ENCODE measurements around the gene LYPD6B.

DNA sequence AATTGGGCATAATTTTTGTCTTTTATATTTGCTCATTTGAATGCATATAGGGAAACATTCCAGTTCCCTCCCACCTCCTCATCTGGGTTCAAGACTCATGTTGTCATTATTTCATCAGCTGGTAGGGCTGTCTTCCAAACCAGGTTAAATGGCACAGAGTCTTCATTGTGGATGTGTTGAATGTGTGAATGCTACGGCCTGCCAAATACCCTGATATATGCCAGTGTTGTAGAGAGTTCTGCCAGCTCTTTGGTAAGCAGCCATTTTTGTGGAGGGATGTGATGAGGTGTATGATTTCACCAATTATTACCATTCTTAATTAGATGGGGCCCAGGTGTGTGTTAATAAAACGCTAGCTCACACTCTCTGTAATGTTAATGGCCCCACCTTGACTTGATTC, 121.7 kb downstream of the LYPD6B start:
- TF ChIP-seq CTCF (IDR thresholded peaks at IDR 0.05) (no peak), RAD21 (IDR thresholded peaks at IDR 0.05; ENCODE audit: low read length) (no peak), POLR2AphosphoS5 (IDR thresholded peaks at IDR 0.05; ENCODE audit: low read depth, low read length) (no peak), SIN3A (IDR thresholded peaks at IDR 0.05; ENCODE audit: borderline replicate concordance, low read depth, low read length) (no peak), EP300 (IDR thresholded peaks at IDR 0.05; ENCODE audit: borderline replicate concordance in 1 of 2, low read depth in 1 of 2, low read length in 1 of 2) (no peak)
- TF ChIP-seq, protein P1, sequence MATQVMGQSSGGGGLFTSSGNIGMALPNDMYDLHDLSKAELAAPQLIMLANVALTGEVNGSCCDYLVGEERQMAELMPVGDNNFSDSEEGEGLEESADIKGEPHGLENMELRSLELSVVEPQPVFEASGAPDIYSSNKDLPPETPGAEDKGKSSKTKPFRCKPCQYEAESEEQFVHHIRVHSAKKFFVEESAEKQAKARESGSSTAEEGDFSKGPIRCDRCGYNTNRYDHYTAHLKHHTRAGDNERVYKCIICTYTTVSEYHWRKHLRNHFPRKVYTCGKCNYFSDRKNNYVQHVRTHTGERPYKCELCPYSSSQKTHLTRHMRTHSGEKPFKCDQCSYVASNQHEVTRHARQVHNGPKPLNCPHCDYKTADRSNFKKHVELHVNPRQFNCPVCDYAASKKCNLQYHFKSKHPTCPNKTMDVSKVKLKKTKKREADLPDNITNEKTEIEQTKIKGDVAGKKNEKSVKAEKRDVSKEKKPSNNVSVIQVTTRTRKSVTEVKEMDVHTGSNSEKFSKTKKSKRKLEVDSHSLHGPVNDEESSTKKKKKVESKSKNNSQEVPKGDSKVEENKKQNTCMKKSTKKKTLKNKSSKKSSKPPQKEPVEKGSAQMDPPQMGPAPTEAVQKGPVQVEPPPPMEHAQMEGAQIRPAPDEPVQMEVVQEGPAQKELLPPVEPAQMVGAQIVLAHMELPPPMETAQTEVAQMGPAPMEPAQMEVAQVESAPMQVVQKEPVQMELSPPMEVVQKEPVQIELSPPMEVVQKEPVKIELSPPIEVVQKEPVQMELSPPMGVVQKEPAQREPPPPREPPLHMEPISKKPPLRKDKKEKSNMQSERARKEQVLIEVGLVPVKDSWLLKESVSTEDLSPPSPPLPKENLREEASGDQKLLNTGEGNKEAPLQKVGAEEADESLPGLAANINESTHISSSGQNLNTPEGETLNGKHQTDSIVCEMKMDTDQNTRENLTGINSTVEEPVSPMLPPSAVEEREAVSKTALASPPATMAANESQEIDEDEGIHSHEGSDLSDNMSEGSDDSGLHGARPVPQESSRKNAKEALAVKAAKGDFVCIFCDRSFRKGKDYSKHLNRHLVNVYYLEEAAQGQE (IDR thresholded peaks at IDR 0.05; ENCODE audit: low read depth, low read length), result no peak

Measured in SK-N-SH (cell line).